HG03558 (cell line): ENCODE data around the gene BMF.
"Not testable (repeated sequence)": the region's sequence is repeated elsewhere in the genome, so short reads cannot be mapped to it uniquely, and the experiment has no call there.

ENCODE experiments used
- ATAC-seq: cut with Tn5 transposase; IDR thresholded peaks from one replicate; pipeline ENCODE4 v1.9.1; 2021; ENCODE audit warnings: moderate number of reproducible peaks; ENCODE audit not compliant: unreplicated experiment; ENCODE audit errors: extremely low read depth

BMF gene

GRCh38 chr15:40130118-40130517 is 21.4 kb upstream of the BMF start:
- no peak for ATAC-seq

DNA sequence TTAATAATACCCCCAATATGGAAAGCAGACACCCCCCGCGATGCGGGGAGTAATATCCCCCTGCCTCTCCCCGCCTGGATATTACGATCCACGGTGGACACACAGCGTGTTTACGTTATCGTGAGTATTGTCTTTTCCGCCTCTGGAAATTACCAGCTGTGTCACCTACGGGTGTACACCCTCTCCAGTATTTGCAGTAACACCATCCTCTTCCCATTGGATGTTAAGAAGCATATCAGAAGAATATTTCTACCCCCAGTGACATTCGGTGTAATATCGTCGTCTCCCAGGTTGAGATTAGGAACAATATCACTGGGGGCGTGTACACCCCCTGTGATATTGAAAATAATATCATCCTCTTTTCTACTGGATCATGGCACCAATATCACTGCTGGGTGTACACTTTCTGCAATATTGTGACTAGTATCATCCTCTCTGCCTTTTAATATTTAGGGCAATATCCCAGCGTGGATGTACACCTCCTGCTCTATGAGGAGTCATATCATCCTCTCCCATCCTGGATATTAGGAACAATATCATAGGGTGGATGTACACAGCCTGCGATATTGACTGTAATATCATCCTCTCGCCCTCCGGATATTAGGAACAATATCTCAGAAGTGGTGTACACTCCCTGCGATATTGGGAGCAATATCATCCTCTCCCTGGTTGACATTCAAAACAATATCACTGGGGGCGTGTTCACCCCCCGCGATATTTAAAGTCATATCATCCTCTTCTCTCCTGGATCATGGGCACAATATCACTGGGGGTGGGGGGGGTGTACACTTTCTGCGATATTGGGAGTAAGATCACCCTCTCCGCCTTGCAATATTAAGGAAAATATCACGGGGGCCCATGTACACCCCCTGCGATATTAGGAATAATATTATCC is 20.3 kb upstream of the BMF start:
- ATAC-seq = no peak

DNA sequence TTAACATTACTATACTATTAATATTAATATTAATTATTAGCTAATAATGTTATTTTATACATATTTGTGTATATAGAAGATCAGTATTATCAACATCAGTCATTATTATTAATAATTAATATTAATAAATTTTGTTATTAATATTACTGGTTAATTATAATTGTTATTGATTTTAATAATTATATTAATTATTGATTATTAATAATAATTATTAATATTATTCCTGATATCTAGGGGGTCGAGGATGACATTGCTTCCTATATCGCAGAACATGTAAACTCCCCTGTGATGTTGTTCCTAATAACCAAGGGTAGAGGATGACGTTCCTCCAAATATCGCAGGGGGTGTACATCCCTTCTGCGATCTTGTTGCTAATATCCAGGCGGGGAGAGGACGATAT is 17.3 kb upstream of the BMF start:
- ATAC-seq = no peak

DNA sequence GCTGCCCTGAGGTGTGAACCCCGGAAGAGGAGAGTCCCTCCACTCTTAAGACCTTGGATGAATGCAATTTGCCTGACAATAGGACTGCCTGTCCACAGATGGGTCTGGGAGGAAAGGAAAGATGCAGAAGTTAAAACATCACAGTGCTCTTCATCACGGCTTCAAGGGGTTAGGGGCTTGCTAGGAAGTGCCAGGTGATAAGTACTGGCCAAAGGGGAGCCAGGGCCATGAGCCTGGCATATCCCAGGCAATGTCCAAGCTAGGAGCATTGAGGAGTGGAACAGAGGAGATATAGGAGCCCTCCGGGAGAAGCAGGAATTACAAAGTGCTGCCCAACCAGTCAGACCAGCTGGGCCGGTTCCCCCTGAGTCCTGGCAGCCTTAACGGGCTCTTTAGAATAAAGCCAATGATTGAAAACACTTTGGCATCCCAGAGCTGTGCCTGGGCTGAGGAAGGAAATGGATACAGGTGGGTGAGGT is 16.2 kb upstream of the BMF start:
- ATAC-seq = not testable (repeated sequence)

DNA sequence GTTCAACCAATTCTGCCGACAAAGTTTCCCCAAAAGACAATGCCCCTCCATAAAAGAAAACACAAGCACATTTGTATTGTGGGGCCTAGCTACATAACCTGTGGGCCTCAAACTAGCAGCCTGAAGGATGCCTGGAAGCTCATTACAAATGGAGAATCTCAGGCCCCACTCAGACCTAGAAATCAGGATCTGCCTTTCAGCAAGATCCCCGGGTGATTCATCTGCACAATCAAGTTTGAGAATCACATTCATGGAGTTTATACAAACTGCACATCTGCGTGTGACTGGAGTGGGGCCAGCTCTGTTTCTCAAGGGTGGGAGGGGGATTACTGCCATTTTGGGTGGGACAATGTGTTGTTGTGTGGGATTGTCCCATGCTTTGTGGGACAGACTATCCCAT is 15.7 kb upstream of the BMF start:
- not testable (repeated sequence) for ATAC-seq

DNA sequence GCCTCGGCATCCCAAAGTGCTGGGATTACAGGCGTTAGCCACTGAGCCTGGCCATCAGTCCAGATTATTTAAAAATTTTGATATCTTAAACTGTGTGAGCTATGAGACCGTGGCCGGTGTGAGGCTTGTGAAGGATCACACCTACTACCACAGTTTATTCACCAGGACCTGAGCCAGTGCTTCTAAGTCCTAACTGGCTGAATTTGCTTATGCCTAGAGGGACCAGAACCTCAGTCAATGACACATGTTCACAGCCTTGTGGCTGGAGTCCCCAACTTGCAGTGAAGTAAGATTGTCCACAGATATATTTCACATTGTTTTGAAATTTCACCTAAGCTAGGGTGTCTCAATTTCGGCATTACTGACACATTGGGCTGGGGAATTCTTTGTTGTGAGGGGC is 15.2 kb upstream of the BMF start:
- ATAC-seq = not testable (repeated sequence)

DNA sequence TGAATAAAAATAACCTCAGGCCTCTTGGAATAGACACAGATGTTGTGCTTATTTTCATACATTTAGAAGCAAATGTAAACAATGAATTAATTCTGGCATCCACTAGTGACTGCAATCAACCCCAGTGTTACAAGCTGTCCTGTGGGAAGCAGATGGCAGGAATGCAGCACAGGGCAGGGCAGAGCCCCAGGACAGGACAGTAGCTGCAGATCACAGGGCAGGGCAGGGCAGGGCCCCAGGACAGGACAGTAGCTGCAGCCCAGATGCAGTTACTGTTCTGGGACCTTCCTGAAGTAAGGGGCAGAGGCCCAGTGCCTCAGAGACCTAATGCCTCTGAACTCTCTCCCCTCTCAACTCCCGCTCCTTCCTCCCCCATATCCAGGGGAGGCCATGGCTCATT is 14.3 kb upstream of the BMF start:
- ATAC-seq = not testable (repeated sequence)

GRCh38 chr15:40121911-40122638 is 13.4 kb upstream of the BMF start:
- ATAC-seq = no peak

- ATAC-seq = no peak
Observed at GRCh38 chr15:40118473-40118872, 9.8 kb upstream of the BMF start.

DNA sequence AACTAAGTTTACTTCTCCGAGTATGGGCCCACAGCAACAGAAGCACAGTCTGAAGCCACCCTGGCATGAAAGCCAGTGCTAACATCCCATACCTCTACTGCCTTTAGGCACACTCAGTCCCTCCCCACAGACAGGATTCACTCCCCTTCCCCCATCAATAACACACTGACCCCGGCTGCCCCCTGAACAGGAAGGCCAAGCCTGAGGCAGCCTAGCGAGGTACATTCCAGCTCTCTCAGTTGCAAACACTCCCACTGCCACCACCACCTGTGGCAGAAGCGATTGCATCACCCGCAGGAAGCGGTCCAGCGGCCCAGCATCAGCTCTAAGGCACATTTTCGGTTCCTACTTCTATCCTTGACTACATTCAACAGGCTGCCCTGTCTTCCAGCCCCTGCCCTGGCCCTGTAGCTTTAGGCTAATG is 7.0 kb upstream of the BMF start:
- no peak for ATAC-seq

GRCh38 chr15:40115106-40115505 is 6.4 kb upstream of the BMF start:
- not testable (repeated sequence) for ATAC-seq

DNA sequence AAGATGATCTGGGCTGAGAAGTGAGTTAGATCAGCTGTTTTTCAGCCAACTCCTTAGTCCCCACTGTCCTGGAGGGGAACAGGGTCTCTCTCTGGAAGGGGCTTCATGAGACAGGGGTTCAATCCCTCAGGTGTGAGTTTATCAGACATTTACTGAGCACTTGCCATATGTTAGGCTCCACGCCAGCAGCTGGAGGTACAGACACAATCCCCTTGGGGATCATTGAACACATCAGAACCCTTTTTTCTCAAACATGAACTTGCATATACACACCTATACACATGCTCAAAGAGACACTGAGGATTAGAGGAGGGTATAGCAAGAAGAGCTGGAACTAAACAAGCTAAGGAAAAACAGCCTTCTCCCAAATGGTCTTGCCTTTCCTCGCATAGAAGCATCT is 5.5 kb upstream of the BMF start:
- ATAC-seq = no peak

- no peak for ATAC-seq
Observed at GRCh38 chr15:40112789-40113188, 4.1 kb upstream of the BMF start.

GRCh38 chr15:40111888-40112287 is 3.2 kb upstream of the BMF start:
- no peak for ATAC-seq

GRCh38 chr15:40110866-40111550 is 2.3 kb upstream of the BMF start:
- ATAC-seq = no peak

GRCh38 chr15:40108061-40108854 is 421 bp downstream of the BMF start:
- no peak for ATAC-seq

DNA sequence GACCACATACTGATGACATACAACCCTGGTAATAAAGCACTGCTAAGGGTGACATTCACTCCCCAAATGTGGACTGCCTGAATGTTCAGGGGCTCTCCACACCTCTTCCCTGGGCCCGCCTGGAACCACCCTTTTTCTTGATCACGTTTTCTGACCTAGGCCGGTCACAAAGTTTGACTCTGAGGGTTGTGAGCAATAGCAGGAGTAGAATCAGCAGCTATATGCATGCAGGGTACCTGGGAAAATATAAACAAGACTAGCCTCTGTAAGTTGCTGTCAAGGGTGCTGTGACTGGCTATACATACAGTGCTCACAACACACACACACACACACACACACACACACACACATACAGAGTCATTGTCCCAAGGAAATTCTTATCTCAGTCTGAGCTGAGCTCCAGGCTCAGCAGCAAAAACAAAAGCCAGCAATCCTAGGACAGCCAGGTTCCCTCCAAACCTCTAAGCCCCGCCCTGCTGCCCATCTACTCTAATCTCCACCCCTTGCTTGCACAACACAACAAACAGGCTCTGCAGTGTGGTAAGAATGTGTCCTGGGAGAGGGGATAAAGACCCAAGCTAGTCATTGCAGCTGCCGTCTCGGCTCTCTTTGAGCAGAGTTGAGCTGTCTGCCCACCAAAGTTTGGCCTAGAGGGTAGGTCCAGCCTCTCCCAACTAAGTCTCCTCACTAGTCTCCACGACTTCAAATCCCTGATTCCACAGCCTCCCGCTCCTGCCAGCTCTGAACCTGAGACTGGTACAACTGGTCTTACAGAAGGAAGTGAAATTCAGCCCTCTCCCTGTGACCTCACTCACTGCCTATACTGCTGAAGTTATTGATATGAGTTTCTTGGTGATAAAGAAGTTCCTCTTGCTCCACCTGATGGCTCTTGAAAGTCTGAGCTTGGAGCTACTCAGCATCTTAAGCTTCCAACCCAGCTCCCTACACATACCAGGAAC is 2.2 kb downstream of the BMF start:
- ATAC-seq = no peak

DNA sequence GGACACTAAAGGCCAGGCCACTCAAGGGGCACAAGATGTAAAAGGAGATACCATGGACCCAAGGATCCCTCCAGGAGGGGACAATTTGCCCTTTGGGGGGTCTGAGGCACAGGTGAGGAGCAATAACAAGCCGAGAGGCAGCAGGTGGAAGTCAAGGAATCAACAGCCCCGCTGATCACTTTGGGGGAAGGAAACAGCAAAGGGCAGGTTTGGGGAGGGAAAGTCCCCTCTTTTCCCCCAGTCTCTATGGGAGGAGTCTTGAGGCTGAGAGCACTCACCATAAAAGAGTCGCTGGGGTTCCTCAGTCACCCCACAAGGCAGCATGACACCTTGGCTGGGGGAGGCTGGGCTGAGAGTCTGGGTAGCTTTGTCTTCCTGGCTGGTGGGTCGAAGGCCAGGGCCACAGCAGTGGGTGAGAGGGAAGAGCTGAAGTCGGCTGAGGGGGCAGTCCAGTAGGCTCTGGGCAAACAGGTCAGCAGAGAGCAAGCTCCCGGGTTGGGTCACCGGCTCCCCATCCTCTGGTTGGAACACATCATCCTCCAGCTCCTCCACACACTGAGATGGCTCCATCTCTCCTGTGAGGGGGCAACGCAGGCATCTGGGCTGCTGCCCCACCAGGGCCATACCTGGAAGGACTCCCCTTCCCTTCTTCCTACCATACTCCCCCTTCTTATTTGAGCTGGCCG is 3.0 kb downstream of the BMF start:
- no peak for ATAC-seq
